HEK293 (cell line): ENCODE measurements around the gene ALPK3.

Experiments
- IKZF3 ChIP-seq: fragments of 450-650 bp; IDR thresholded peaks from 2 replicates; pipeline ENCODE4 v1.5.0; 2018; ENCODE audit warnings: missing biosample characterization, mild to moderate bottlenecking, missing genetic modification characterization, moderate library complexity
- TCF7L2 ChIP-seq: IDR thresholded peaks from 2 replicates; pipeline ENCODE4 v1.6.1; 2011; ENCODE audit warnings: low read depth, mild to moderate bottlenecking, inconsistent platforms, low read length, moderate library complexity, borderline replicate concordance
- ZNF112 ChIP-seq: fragments of 450-650 bp; formaldehyde crosslinking; IDR thresholded peaks from 2 replicates; pipeline ENCODE4 v1.5.0; 2017; ENCODE audit warnings: missing biosample characterization, missing genetic modification characterization
- ZNF24 ChIP-seq: fragments of 450-650 bp; formaldehyde crosslinking; IDR thresholded peaks from 2 replicates; pipeline ENCODE4 v1.5.1; 2016; ENCODE audit warnings: missing biosample characterization, missing genetic modification characterization
- ZNF501 ChIP-seq: fragments of 450-650 bp; formaldehyde crosslinking; IDR thresholded peaks from 2 replicates; pipeline ENCODE4 v1.5.1; 2016; ENCODE audit warnings: missing biosample characterization, missing genetic modification characterization
- ZNF610 ChIP-seq: fragments of 450-650 bp; formaldehyde crosslinking; IDR thresholded peaks from 2 replicates; pipeline ENCODE4 v1.5.1; 2016; ENCODE audit warnings: missing biosample characterization, missing genetic modification characterization, borderline replicate concordance
- ZNF830 ChIP-seq: fragments of 450-650 bp; IDR thresholded peaks from 2 replicates; pipeline ENCODE4 v1.5.0; 2018; ENCODE audit warnings: missing biosample characterization, missing genetic modification characterization, low read depth, mild to moderate bottlenecking, moderate library complexity
- TF ChIP-seq, protein P1 (sequence below): fragments of 450-650 bp; formaldehyde crosslinking; IDR thresholded peaks from 2 replicates; pipeline ENCODE4 v1.5.1; 2016; ENCODE audit warnings: missing biosample characterization, missing genetic modification characterization
- TF ChIP-seq, protein P2 (sequence below): fragments of 450-650 bp; formaldehyde crosslinking; IDR thresholded peaks from 2 replicates; pipeline ENCODE4 v1.5.1; 2016; ENCODE audit warnings: missing biosample characterization, missing genetic modification characterization
- TF ChIP-seq, protein P3 (sequence below): fragments of 450-650 bp; formaldehyde crosslinking; IDR thresholded peaks from 2 replicates; pipeline ENCODE4 v1.5.1; 2016; ENCODE audit warnings: missing biosample characterization, missing genetic modification characterization
- TF ChIP-seq, protein P4 (sequence below): fragments of 450-650 bp; formaldehyde crosslinking; IDR thresholded peaks from 2 replicates; pipeline ENCODE4 v1.5.1; 2016; ENCODE audit warnings: missing biosample characterization, missing genetic modification characterization
- TF ChIP-seq, protein P5 (sequence below): sonication (generic); formaldehyde crosslinking; IDR thresholded peaks from 2 replicates; pipeline ENCODE4 v1.8.1; 2022; ENCODE audit warnings: mild to moderate bottlenecking, moderate library complexity, missing genetic modification reagents
- TF ChIP-seq, protein P6 (sequence below): fragments of 450-650 bp; formaldehyde crosslinking; conservative IDR thresholded peaks from 2 replicates; pipeline ENCODE4 v1.5.1; 2016; ENCODE audit warnings: low read depth, missing biosample characterization, missing genetic modification characterization

DNA sequence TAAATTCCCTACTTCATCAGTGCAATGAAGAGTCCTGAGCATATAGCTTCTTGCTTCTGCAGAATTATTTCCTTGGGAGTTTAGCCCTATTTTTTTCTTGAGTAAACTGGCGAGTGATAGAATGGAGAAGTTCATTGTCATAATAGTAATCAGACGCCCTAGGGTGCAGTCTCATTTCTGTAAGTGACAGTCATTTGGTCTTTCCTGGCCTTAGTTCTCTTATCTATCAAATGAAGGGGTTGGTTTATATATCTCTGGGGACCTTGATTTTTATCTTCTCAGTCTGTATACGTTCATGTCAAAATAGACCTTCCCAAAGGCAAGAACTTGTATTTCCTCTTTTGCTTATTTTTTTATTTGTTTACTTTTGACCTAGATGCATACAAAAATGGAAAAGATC is 9.9 kb upstream of the ALPK3 start:
- TF ChIP-seq, protein P1, sequence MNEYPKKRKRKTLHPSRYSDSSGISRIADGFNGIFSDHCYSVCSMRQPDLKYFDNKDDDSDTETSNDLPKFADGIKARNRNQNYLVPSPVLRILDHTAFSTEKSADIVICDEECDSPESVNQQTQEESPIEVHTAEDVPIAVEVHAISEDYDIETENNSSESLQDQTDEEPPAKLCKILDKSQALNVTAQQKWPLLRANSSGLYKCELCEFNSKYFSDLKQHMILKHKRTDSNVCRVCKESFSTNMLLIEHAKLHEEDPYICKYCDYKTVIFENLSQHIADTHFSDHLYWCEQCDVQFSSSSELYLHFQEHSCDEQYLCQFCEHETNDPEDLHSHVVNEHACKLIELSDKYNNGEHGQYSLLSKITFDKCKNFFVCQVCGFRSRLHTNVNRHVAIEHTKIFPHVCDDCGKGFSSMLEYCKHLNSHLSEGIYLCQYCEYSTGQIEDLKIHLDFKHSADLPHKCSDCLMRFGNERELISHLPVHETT (tag by site-specific recombination), result no peak
- TF ChIP-seq, protein P2, sequence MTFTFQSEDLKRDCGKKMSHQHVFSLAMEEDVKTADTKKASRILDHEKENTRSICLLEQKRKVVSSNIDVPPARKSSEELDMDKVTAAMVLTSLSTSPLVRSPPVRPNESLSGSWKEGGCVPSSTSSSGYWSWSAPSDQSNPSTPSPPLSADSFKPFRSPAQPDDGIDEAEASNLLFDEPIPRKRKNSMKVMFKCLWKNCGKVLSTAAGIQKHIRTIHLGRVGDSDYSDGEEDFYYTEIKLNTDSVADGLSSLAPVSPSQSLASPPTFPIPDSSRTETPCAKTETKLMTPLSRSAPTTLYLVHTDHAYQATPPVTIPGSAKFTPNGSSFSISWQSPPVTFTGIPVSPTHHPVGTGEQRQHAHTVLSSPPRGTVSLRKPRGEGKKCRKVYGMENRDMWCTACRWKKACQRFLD (tag by site-specific recombination), result no peak
- TF ChIP-seq IKZF3 (tag by site-specific recombination) (no peak), ZNF24 (no peak), TCF7L2 (no peak), ZNF610 (tag by site-specific recombination) (no peak), ZNF830 (tag by site-specific recombination) (no peak), ZNF501 (tag by site-specific recombination) (no peak), ZNF112 (tag by site-specific recombination) (no peak)
- TF ChIP-seq, protein P3, sequence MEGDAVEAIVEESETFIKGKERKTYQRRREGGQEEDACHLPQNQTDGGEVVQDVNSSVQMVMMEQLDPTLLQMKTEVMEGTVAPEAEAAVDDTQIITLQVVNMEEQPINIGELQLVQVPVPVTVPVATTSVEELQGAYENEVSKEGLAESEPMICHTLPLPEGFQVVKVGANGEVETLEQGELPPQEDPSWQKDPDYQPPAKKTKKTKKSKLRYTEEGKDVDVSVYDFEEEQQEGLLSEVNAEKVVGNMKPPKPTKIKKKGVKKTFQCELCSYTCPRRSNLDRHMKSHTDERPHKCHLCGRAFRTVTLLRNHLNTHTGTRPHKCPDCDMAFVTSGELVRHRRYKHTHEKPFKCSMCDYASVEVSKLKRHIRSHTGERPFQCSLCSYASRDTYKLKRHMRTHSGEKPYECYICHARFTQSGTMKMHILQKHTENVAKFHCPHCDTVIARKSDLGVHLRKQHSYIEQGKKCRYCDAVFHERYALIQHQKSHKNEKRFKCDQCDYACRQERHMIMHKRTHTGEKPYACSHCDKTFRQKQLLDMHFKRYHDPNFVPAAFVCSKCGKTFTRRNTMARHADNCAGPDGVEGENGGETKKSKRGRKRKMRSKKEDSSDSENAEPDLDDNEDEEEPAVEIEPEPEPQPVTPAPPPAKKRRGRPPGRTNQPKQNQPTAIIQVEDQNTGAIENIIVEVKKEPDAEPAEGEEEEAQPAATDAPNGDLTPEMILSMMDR (tag by site-specific recombination), result no peak
- TF ChIP-seq, protein P4, sequence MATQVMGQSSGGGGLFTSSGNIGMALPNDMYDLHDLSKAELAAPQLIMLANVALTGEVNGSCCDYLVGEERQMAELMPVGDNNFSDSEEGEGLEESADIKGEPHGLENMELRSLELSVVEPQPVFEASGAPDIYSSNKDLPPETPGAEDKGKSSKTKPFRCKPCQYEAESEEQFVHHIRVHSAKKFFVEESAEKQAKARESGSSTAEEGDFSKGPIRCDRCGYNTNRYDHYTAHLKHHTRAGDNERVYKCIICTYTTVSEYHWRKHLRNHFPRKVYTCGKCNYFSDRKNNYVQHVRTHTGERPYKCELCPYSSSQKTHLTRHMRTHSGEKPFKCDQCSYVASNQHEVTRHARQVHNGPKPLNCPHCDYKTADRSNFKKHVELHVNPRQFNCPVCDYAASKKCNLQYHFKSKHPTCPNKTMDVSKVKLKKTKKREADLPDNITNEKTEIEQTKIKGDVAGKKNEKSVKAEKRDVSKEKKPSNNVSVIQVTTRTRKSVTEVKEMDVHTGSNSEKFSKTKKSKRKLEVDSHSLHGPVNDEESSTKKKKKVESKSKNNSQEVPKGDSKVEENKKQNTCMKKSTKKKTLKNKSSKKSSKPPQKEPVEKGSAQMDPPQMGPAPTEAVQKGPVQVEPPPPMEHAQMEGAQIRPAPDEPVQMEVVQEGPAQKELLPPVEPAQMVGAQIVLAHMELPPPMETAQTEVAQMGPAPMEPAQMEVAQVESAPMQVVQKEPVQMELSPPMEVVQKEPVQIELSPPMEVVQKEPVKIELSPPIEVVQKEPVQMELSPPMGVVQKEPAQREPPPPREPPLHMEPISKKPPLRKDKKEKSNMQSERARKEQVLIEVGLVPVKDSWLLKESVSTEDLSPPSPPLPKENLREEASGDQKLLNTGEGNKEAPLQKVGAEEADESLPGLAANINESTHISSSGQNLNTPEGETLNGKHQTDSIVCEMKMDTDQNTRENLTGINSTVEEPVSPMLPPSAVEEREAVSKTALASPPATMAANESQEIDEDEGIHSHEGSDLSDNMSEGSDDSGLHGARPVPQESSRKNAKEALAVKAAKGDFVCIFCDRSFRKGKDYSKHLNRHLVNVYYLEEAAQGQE, result no peak
- TF ChIP-seq, protein P5, sequence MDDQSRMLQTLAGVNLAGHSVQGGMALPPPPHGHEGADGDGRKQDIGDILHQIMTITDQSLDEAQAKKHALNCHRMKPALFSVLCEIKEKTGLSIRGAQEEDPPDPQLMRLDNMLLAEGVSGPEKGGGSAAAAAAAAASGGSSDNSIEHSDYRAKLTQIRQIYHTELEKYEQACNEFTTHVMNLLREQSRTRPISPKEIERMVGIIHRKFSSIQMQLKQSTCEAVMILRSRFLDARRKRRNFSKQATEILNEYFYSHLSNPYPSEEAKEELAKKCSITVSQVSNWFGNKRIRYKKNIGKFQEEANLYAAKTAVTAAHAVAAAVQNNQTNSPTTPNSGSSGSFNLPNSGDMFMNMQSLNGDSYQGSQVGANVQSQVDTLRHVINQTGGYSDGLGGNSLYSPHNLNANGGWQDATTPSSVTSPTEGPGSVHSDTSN (CRISPR knock-in tag), result no peak
- TF ChIP-seq, protein P6, sequence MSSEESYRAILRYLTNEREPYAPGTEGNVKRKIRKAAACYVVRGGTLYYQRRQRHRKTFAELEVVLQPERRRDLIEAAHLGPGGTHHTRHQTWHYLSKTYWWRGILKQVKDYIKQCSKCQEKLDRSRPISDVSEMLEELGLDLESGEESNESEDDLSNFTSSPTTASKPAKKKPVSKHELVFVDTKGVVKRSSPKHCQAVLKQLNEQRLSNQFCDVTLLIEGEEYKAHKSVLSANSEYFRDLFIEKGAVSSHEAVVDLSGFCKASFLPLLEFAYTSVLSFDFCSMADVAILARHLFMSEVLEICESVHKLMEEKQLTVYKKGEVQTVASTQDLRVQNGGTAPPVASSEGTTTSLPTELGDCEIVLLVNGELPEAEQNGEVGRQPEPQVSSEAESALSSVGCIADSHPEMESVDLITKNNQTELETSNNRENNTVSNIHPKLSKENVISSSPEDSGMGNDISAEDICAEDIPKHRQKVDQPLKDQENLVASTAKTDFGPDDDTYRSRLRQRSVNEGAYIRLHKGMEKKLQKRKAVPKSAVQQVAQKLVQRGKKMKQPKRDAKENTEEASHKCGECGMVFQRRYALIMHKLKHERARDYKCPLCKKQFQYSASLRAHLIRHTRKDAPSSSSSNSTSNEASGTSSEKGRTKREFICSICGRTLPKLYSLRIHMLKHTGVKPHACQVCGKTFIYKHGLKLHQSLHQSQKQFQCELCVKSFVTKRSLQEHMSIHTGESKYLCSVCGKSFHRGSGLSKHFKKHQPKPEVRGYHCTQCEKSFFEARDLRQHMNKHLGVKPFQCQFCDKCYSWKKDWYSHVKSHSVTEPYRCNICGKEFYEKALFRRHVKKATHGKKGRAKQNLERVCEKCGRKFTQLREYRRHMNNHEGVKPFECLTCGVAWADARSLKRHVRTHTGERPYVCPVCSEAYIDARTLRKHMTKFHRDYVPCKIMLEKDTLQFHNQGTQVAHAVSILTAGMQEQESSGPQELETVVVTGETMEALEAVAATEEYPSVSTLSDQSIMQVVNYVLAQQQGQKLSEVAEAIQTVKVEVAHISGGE (tag by site-specific recombination), result no peak
